HG02870 (cell line): ENCODE measurements around the gene EXOSC10.
"Not testable (repeated sequence)": the region's sequence is repeated elsewhere in the genome, so short reads cannot be mapped to it uniquely, and the experiment has no call there.

Experiments
- ATAC-seq: cut with Tn5 transposase; IDR thresholded peaks from one replicate; pipeline ENCODE4 v1.9.1; 2021; ENCODE audit warnings: mild to moderate bottlenecking, moderate library complexity; ENCODE audit not compliant: unreplicated experiment

EXOSC10 gene

GRCh38 chr1:11114966-11115365 lies 15.3 kb upstream of the EXOSC10 start:
- ATAC-seq: no peak

- ATAC-seq: no peak
Measured at GRCh38 chr1:11109047-11109760, 9.5 kb upstream of the EXOSC10 start.

- no peak for ATAC-seq
Measured at GRCh38 chr1:11107599-11107998, 7.9 kb upstream of the EXOSC10 start.

GRCh38 chr1:11105586-11105985 lies 5.9 kb upstream of the EXOSC10 start:
- no peak for ATAC-seq

- ATAC-seq: no peak
Measured at GRCh38 chr1:11101347-11101746, 1.7 kb upstream of the EXOSC10 start.

GRCh38 chr1:11100806-11101205 lies 1.1 kb upstream of the EXOSC10 start:
- not testable (repeated sequence) for ATAC-seq

GRCh38 chr1:11100149-11100493 lies 452 bp upstream of the EXOSC10 start:
- no peak for ATAC-seq

GRCh38 chr1:11098931-11099309 lies 749 bp downstream of the EXOSC10 start:
- ATAC-seq: no peak

GRCh38 chr1:11083784-11084183 lies 15.9 kb downstream of the EXOSC10 start:
- not testable (repeated sequence) for ATAC-seq

GRCh38 chr1:11080931-11081330 lies 18.7 kb downstream of the EXOSC10 start:
- no peak for ATAC-seq

GRCh38 chr1:11078631-11079030 lies 21.0 kb downstream of the EXOSC10 start:
- no peak for ATAC-seq

GRCh38 chr1:11073398-11073797 lies 26.3 kb downstream of the EXOSC10 start:
- not testable (repeated sequence) for ATAC-seq

GRCh38 chr1:11072216-11072917 lies 27.3 kb downstream of the EXOSC10 start:
- ATAC-seq: no peak

- no peak for ATAC-seq
Measured at GRCh38 chr1:11071463-11072215, 28.0 kb downstream of the EXOSC10 start.

- ATAC-seq: no peak
Measured at GRCh38 chr1:11070876-11071275, 28.8 kb downstream of the EXOSC10 start.

GRCh38 chr1:11068600-11069473 lies 30.8 kb downstream of the EXOSC10 start:
- ATAC-seq: no peak

GRCh38 chr1:11067716-11068599 lies 31.7 kb downstream of the EXOSC10 start:
- no peak for ATAC-seq

GRCh38 chr1:11065796-11066195 lies 33.9 kb downstream of the EXOSC10 start:
- ATAC-seq: no peak

- ATAC-seq: no peak
Measured at GRCh38 chr1:11064942-11065341, 34.7 kb downstream of the EXOSC10 start.
